Activated gamma-delta T cell treated with Interleukin-2 at 50 U/mL for 16 hours (primary cell): ENCODE results near the gene ZNF69.
A peak's percentile ranks its signal among the peaks of the same experiment; 100 is the strongest.
"Not testable (repeated sequence)": the region's sequence is repeated elsewhere in the genome, so short reads cannot be mapped to it uniquely, and the experiment has no call there.

Experiments
- DNase-seq: peaks from one replicate; pipeline ENCODE4 v3.0.0-alpha.2; 2020

The ZNF69 gene

DNA sequence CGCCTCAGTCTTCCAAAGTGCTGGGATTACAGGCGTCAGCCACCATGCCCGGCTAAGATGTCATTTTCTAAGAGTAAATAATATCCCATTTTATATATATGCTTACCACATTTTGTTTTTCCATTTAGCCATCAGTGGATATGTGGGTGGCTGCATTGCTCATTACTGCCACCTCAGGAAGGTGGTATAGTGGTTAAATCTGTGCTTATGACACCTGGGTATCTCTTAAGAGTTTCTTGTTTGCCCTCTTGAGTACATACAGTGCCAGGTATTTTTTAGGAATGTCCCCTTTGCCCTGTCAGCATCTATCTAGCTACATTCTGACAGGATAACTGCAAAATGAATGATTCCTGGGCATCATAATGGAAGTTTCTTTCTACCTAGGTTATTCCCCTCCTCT, 14.6 kb downstream of the ZNF69 start:
- no peak for DNase-seq

DNA sequence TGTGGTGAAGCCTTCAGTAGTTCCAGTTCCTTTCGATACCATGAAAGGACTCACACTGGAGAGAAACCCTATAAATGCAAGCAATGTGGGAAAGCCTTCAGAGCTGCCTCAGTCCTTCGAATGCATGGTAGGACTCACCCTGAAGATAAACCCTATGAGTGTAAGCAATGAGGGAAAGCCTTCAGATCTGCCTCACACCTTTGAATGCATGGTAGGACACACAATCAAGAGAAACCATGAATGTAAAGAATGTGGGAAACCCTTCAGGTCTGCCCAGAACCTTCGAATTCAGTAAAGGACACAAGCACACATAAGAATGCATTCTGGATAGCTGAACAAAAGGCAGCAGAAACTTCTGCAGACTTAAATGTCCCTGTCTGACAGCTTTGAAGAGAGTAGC, 18.3 kb downstream of the ZNF69 start:
- DNase-seq, result no peak

DNA sequence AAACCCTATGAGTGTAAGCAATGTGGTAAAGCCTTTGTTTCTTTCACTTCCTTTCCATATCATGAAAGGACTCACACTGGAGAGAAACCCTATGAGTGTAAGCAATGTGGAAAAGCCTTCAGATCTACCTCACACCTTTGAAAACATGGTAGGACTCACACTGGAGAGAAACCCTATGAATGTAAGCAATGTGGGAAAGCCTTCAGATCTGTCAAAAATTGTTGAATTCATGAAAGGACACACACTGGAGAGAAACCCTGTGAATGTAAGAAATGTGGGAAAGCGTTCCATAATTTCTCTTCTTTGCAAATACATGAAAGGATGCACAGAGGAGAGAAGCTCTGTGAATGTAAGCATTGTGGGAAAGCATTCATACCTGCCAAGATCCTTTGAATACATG, 24.4 kb downstream of the ZNF69 start:
- not testable (repeated sequence) for DNase-seq

DNA sequence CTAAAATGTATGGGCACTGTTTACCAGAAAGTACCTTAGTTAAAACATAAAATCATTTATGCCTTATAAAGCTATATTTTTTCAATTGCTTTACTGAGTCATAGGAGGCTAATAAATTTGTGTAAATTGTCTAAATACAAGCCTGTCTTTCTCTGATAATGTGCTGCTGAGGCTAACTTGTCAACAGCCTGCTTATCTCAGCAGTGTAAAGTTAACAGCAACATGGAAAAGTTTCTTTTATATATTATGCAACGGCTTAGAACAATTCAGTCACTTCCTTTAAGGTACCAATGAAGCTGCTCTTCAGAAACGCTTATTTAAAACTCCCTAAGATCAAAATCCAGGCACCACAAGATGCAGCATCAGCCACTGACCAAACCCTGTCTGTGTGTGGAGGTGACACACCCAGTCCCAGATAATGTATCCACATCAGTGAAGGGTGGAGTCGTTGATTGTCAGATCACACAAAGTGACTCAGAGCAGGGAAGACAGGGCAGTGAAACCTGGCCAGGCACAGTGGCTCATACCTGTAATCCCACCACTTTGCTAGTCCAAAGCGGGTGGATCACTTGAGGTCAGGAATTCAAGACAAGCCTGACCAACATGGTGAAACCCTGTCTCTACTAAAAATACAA, 27.0 kb downstream of the ZNF69 start:
- not testable (repeated sequence) for DNase-seq

DNA sequence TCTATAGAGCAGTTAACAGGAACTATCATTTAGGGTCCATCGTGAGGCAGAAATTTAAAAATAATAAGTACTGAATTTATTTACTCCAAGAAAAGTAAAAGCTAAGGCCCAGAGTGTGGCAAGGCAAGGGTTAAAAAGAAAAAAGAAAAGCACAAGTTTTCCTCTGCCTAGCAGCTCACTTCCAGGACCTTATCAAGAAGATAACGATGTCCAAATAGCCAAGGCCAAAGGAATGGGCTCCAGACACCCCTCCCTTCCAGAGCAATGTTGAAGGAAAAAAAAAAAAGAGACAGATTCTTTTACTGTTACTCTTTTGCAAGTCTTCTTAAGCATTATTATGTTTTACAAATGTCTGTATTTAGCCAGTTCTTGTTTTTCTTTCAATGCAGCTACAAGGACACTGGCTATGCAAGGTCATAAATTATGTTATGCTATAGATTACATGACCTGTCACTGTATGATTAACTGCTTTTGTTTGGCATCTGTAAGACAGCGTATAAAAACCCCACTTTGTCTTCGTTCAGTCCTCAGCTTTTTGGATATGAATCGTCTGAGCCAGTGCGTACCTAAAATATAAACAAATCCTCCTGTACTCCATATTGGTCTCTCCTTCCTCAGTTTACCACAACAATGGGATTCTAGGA, 34.4 kb downstream of the ZNF69 start:
- no peak for DNase-seq

DNA sequence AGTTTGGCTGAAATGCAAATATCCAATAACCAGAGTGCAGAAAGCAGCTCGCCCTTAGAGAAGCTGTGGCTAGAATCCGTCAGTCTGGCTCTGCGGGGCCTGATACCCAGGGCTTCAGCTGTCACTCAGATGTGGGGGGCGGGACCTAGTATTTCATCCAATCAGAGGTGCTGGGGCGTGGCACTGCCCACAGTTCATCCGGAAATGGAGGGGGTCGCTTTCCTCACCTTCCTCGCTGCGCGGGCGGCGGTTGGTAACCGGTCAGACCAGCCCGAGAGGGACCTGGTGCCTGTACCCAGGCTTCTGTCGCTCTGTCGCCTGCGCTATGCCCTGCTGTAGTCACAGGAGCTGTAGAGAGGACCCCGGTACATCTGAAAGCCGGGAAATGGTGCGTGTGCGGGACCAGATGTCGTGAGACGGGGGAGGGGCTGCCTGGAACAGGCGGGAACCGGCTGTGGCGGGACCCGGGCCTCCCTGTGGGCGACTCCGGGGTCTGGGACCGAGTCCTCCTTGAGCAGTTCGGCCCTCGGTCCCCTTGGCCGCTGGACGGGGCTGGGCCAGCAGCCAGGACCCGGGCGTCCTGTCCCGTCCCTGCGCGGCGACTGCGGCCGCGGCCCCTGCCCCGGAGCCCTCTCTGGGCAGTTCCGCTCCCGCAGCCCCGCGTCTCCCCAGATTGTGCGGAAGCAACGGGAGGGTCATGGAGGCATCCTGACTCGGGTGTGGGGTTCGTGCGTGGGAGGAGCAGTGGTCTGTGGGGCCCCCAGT, 37.5 kb downstream of the ZNF69 start, which contains the start of gene ZNF700:
Gene ZNF700 (plus strand): TSS at position 222 of the 765 bp plus-strand sequence. CDS start 104 bp downstream, at position 326.
- peak; percentile 93 for DNase-seq

DNA sequence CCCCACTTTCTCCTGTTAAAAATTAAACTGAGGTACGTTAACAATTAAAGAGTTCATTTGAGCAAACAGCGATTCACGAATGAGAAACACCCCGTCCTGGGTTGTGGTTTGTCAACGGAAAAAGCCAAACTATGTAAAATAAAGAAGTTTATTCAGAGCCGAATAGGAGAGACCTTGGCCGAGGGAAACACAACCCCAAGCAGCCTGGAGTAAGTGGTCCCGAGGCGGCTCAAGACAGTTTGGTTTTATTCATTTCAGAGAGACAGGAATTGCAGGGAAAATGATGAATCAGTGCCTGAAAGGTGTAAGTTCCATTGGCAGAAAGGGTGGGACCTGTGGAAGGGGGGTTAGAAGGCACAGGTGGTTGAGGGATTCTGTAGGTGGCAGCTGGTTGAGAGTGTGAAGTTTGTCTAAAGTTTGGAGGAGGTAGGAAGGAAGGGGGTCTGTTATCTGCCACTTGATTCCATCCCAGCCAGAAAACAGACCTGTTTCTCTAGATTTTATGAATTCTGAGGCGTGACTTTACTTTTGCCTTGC, 38.1 kb downstream of the ZNF69 start:
- not testable (repeated sequence) for DNase-seq

DNA sequence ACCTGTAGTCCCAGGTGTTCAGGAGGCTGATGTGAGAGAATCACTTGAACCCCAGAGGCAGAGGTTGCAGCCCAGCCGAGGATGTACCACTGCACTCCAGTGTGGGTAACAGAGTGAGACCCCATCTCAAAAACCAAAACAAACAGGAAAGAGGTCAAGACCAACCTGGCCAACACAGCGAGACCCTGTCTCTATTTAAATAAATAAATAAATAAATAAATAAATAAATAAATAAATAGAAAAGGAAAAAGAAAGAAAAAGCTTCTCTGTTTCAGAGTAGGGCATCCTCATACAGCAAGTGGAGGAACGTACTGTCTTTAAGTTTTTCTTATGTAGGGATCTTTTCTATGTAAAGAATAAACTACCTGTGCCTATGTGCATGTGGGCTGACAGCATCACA, 39.6 kb downstream of the ZNF69 start:
- DNase-seq, result no peak

DNA sequence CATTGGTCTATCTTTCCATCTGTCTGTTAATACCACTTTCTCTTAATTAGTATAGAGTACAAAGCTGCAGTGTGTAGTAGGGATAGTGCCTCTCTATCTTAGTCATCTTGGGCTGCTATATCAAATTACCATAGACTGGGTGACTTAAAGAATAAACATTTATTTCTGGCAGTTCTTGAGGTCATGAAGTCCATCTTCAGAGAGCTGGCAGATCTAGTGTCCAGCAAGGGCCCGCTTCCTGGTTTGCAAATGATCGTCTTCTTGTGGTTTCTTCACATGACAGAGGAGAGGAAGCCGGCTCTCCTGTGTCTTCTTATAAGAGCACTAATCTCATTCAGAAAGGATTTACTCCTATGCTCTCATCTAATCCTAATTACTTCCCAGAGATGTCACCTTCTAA, 43.5 kb downstream of the ZNF69 start:
- DNase-seq, result no peak

DNA sequence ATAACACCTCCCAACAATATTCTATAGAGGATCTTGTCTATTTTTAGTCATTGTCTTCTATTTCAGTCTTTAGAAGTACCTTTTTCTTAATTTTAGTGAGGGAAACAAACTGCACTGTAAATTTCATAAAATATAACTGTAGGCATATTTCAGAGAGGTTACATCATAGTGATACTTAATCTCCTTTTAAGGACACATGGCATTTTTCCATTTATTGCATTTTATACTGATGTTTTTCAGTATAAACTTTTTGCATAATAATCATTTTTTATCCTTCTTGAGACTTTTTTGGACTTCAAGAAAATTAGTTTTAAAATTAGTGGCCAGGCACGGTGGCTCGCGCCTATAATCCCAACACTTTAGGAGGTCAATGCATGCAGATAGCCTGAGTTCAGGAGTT, 43.9 kb downstream of the ZNF69 start:
- DNase-seq, result no peak

DNA sequence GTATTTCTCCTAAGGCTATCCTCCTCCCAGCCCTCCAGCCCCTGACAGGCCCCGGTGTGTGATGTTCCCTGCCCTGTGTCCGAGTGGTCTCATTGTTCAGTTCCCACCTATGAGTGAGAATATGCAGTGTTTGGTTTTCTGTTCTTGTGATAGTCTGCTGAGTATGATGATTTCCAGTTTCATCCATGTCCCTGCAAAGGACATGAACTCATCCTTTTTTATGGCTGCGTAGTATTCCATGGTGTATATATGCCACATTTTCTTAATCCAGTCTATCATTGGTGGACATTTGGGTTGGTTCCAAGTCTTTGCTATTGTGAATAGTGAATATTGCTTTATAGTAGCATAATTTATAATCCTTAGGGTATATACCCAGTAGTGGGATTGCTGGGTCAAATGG, 48.2 kb downstream of the ZNF69 start:
- not testable (repeated sequence) for DNase-seq

DNA sequence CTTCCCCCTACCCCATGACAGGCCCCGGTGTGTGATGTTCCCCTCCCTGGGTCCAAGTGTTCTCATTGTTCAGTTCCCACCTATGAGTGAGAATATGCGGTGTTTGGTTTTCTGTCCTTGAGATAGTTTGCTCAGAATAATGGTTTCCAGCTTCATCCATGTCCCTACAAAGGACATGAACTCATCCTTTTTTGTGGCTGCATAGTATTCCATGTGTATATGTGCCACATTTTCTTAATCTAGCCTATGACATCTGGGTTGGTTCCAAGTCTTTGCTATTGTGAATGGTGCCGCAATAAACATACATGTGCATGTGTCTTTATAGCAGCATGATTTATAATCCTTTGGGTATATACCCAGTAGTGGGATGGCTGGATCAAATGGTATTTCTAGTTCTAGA, 50.8 kb downstream of the ZNF69 start:
- not testable (repeated sequence) for DNase-seq

DNA sequence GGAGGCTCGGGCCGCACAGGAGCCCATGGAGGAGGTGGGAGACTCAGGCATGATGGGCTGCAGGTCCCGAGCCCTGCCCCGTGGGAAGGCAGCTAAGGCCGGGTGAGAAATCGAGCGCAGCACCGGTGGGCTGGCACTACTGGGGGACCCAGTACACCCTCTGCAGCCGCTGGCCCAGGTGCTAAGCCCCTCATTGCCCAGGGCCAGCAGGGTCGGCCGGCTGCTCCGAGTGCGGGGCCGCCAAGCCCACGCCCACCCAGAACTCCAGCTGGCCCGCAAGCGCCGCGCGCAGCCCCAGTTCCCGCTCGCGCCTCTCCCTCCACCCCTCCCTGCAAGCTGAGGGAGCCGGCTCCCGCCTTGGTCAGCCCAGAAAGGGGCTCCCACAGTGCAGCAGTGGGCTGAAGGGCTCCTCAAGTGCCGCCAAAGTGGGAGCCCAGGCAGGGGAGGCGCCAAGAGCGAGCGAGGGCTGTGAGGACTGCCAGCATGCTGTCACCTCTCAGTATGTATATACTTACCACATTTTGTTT, 53.8 kb downstream of the ZNF69 start:
- DNase-seq, result not testable (repeated sequence)

DNA sequence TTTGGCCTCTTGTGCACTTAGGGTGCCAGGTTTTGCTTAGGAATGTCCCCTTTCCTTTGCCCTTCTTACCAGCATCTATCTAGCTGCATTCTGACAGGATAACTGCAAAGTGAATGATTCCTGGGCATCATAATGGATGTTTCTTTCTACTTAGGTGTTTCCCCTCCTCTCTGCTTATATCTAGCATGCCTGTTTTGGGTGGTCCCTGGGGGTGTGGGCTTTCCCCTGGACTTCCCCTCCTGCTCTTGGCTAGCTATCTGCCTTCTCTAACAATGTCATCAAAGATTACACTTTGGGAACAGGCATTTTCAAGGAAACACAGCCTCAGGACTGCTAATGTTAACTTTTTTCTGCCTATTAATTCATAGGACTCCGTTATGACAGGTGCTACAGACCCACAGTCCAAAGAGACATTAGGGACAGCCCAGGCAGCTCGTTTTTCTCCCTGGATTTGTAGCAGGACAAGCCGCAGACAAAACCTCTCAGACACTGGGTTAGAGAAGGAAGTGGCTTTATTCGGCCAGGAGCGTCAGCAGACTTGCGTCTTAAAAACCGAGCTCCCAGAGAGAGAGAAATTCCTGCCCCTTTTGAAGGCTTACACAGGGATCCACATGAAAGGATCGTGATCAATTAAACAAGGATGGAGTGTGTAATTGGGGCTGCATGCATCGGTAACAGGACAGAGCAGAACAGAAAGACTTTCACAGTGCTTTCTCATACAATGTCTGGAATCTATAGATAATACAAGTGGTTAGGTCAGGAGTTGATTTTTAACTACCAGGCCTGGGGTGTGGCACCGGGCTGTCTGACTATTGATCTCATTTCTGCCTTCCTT, 54.6 kb downstream of the ZNF69 start:
- DNase-seq, result no peak

DNA sequence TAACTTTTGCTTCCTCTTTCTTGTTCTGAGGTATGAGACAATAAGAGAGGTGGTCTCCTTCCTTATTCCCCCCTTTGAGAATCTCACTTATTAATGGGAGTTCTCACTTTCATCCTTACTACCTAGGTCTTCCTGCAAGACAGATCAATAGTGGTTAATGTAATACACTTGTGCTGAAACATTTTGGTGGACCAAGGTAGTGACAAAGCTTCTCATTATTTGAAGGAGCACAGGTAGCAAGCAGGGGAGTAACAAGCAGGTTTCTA, 55.2 kb downstream of the ZNF69 start:
- DNase-seq, result no peak

DNA sequence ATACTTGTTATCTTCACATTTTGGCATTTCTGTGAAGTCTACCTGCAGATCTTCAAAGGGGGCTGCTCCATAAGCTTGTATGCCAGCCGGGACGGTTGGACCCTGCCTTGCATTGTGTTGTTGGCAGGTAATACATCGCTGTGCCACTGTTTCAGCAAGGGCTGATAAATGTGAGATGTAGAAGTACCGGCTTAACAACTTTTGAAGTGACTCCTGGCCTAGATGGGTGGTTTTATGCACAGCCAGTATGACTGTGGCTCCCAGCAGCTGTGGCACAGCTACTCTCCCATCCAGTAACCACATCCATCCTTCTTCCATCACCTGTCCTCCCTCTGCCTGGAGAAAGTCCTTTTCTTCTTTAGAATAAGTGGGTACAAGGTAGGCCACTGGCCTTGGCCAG, 57.1 kb downstream of the ZNF69 start:
- no peak for DNase-seq

DNA sequence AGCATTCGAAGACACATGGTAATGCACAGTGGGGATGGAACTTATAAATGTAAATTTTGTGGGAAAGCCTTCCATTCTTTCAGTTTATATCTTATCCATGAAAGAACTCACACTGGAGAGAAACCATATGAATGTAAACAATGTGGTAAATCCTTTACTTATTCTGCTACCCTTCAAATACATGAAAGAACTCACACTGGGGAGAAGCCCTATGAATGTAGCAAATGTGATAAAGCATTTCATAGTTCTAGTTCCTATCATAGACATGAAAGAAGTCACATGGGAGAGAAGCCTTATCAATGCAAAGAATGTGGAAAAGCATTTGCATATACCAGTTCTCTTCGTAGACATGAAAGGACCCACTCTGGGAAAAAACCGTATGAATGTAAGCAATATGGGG, 61.1 kb downstream of the ZNF69 start:
- no peak for DNase-seq

DNA sequence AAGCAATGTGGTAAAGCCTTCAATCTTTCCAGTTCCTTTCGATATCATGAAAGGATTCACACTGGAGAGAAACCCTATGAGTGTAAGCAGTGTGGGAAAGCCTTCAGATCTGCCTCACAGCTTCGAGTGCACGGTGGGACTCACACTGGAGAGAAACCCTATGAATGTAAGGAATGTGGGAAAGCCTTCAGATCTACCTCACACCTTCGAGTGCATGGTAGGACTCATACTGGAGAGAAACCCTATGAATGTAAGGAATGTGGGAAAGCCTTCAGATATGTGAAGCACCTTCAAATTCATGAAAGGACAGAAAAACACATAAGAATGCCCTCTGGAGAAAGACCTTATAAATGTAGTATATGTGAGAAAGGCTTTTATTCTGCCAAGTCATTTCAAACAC, 61.6 kb downstream of the ZNF69 start:
- DNase-seq, result no peak

DNA sequence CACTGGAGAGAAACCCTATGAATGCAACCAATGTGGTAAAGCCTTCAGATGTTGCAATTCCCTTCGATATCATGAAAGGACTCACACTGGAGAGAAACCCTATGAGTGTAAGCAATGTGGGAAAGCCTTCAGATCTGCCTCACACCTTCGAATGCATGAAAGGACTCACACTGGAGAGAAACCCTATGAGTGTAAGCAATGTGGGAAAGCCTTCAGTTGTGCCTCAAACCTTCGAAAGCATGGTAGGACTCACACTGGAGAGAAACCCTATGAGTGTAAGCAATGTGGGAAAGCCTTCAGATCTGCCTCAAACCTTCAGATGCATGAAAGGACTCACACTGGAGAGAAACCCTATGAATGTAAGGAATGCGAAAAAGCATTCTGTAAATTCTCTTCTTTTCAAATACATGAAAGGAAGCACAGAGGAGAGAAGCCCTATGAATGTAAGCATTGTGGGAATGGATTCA, 62.1 kb downstream of the ZNF69 start:
- not testable (repeated sequence) for DNase-seq

DNA sequence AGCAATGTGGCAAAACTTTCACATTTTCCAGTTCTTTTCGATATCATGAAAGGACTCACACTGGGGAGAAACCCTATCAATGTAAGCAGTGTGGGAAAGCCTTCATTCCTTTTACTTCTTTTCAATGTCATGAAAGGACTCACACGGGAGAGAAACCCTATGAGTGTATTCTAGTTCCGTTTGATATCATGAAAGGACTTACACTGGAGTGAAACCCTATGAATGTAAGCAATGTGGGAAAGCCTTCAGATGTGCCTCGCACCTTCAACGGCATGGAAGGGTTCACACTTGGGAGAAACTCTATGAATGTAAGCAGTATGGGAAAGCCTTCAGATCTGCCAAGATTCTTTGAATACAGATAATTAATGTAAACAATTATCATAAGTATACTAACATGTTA, 62.7 kb downstream of the ZNF69 start:
- no peak for DNase-seq
